ENCODE data around the gene SUDS3.

- TF ChIP-seq CTCF (conservative IDR thresholded peaks at IDR 0.05 in 1 of 2, IDR thresholded peaks at IDR 0.05 in 1 of 2; ENCODE audit: extremely low read depth in 1 of 2, insufficient read depth in 1 of 2, low read depth in 1 of 2, low read length in 2 of 2) = no peak
- no peak for TF ChIP-seq EZH2 (IDR thresholded peaks at IDR 0.05; ENCODE audit: borderline replicate concordance, low read length)
Observed at GRCh38 chr12:118346895-118347294, 29.5 kb upstream of the SUDS3 start.

Measured in mammary epithelial cell (primary cell).